ENCODE measurements around the gene IRF7. TPM values are rescaled to one million over a fixed set of nuclear protein-coding genes. Genes with fewer than 3 reads are reported as not detected.

Gene IRF7
- polyA plus RNA-seq, 10 donors = 6.3 to 13.1 (median 9.6) TPM

- DNase-seq = no peak
Observed at GRCh38 chr11:609341-609811, 6.4 kb downstream of the IRF7 start.

- no peak for DNase-seq
Observed at GRCh38 chr11:608791-609251, 6.9 kb downstream of the IRF7 start.

GRCh38 chr11:607971-608659, 7.6 kb downstream of the IRF7 start:
- DNase-seq = no peak

- no peak for DNase-seq
Observed at GRCh38 chr11:607020-607780, 8.6 kb downstream of the IRF7 start.

- DNase-seq = no peak
Observed at GRCh38 chr11:606245-606644, 9.5 kb downstream of the IRF7 start.

DNA sequence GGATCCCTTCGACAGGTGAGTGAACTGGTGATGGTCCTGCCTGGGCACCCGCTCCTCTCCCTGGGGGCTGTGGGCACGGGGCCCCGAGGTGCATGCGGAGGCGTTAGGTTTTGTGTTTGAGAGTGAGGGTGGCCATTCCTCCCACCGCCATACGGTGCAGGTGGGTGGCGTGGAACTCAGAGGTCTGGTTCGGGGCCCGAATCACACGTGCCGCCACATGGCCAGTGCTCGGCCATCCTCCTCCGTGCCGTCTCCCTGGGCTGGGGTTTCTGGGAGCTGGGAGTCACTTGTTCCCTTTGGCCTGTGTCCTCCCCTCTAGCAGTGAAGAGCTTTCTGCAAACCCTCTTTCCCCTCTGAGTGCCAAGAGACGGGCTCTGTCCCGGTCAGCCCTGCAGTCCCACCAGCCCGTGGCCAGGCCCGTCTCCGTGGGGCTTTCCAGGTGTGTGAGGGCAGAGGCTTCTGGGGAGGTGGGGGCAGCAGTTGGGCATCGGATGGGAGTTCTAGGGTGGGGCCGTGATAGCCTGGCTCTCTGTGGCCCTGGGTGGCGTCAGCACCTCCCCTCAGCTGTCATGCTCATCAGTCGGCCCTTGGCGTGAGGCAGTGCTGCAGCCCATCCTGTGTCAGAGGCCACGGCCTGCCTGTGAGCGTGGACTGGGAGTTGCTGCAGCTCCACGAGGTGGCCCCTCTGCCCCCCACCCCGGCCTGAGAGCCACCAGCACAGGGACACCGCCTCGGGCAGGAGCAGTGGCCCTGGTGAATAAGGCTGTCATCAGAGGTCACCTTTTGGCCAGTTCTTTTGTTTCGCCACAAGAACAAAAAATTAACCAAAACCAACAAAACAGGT, 10.2 kb downstream of the IRF7 start:
- DNase-seq = no peak

DNA sequence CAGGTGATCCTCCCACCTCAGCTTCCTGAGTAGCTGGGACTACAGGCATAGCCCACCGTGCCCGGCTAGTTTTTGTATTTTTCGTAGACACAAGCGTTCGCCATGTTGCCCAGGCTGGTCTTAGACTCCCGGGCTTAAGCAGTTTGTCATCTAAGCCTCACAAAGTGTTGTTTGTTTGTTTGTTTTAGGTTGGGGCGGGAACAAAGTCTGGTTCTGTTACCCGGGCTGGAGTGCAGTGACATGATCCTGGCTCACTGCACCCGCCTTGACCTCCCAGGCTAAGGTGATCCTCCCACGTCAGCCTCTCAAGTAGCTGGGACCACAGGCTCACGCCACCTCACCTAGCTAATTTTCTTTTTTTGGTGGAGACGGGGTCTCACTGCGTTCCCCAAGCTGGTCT, 12.6 kb downstream of the IRF7 start:
- no peak for DNase-seq

GRCh38 chr11:601573-602245, 14.0 kb downstream of the IRF7 start:
- no peak for DNase-seq

DNA sequence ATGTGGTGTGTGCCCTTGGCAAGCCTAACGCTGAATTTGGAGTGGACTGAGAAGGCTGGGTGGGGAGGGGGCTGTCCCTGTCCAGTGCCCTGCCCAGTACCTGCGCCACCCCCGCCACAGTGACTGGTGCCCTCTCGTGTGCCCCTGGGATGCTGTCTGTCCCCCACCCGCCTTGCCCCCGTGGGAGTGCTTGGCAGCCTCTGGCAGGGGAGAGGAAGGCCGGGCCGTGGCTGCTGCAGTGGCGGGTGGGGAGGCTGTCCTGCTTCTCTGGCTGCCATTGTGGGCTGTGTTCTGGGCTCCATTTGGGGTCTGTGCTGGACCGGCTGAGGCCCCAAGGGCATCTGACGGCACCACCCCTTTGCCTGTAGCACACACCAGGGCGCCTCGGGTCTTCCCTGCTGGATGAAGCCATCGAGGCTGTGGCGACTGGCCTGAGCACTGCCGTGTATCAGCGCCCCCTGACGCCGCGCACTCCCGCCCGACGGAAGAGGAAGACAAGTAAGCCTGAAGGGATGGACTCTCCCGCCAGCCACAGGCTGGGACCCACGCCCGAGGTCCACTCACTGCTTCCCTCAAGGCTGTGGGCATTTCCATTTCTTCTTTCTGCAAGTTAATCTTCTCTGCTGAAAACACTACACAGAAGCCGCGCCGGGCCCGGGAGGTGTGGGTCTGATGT, 17.6 kb downstream of the IRF7 start:
- no peak for DNase-seq

- no peak for DNase-seq
Observed at GRCh38 chr11:597166-597725, 18.5 kb downstream of the IRF7 start.

GRCh38 chr11:596374-596773, 19.4 kb downstream of the IRF7 start:
- DNase-seq = no peak

DNA sequence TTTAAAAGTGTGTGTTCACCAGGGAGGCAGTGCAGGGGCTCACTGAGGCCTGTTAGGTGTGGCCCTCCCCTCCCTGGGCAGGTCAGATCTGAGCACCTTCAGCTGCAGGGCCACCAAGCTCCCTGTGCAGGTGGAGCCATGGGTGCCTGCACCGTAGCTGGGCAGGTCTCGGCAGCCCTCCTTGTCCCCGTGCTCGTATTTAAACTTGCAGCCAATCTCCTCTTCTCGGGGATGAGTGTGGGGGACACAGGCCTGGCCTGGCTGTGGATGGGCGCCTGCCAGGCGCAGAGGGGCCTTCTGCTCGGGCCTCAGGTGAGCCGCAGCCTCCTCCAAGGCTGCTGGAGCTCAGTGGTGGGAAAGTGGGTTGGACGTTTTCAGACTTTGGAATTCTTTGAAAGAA, 20.4 kb downstream of the IRF7 start:
- DNase-seq = no peak

GRCh38 chr11:593347-593746, 22.4 kb downstream of the IRF7 start:
- DNase-seq = no peak

GRCh38 chr11:592918-593317, 22.8 kb downstream of the IRF7 start:
- DNase-seq = no peak

DNA sequence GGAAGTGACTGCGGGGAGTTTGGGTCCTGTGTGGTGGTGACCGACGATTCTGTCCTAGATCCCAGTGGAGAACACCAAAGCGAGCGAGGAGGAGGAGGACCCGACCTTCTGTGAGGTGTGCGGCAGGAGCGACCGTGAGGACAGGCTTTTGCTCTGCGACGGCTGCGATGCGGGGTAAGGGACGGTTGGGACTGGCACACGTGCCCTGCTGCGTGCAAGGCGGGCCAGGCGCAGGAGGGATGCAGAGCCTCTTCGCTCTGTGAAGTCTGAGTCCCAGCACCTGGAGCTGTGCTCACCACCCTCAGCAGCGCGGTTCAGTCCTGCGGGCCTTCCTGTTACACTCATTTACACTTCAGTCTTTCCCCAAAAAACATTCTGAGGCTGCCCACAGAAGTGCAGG, 23.2 kb downstream of the IRF7 start:
- no peak for DNase-seq

DNA sequence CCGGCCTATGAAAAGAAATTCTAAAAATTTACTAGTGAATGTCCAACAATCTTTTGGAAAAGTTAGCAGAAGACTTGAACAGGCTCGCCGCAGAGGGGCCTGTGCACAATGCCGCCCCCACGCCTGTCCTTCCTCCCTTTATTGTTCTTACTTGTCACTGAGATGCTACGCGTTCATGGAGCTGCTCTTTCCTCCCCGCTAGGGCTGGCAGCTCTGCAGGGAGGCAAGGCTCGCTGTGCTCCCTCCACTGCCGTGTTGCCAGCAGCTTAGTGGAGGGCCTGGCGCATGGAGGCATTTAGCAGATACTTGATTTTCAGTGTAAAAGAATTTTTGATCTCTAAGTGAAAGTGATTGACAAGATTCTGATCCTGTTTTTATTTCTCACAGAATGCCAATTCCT, 24.8 kb downstream of the IRF7 start:
- no peak for DNase-seq

GRCh38 chr11:589798-590197, 26.0 kb downstream of the IRF7 start:
- DNase-seq = no peak

- DNase-seq = no peak
Observed at GRCh38 chr11:587978-588380, 27.8 kb downstream of the IRF7 start.

GRCh38 chr11:587546-587945, 28.2 kb downstream of the IRF7 start:
- no peak for DNase-seq

- no peak for DNase-seq
Observed at GRCh38 chr11:586376-587316, 29.1 kb downstream of the IRF7 start.
